IMR-90 (cell line): ENCODE data around the gene TNFSF9. TPM values are rescaled to one million over a fixed set of nuclear protein-coding genes. Genes with fewer than 3 reads are reported as not detected.

Experiments used
- ATAC-seq: fragments of 200-7000 bp; cut with Tn5 transposase; 2 replicates; pipeline ENCODE4 v1.9.1; 2020; ENCODE audit warnings: low read depth, mild to moderate bottlenecking, moderate library complexity
- BruUV-seq: library from RNA; stranded (reverse); fragments of 400-500 nt; replicated peaks from 2 replicates; lab custom pipeline; 2021; lab: Mats Ljungman, UMichigan
- CTCF ChIA-PET: fragments of 300-600 bp; formaldehyde crosslinking; extraction: SDS; loops from one replicate; lab custom pipeline; 2021; ENCODE audit warnings: antibody characterized with exemption; lab: Yijun Ruan, JAX
- POLR2A ChIA-PET: fragments of 300-600 bp; sonication (Branson Sonifier 250); formaldehyde crosslinking; loops from one replicate; lab custom pipeline; 2022; ENCODE audit warnings: antibody characterized with exemption; ENCODE audit not compliant: unreplicated experiment; lab: Charles Lee
- DNase-seq: peaks from one replicate; pipeline ENCODE4 v3.0.0; 2013
- H2AFZ ChIP-seq: replicated peaks from 2 replicates; pipeline ENCODE3; 2013; ENCODE audit warnings: low read length, mild to moderate bottlenecking; ENCODE audit not compliant: poor library complexity
- H2AK5ac ChIP-seq: 2 replicates; pipeline ENCODE4 v1.6.1; 2013; ENCODE audit warnings: low read depth, low read length, inconsistent platforms
- H2AK9ac ChIP-seq: replicated peaks from 2 replicates; pipeline ENCODE3; 2013; ENCODE audit warnings: mild to moderate bottlenecking, low read depth, low read length, moderate library complexity; ENCODE audit not compliant: poor library complexity
- H2BK120ac ChIP-seq: 2 replicates; pipeline ENCODE4 v1.6.1; 2013; ENCODE audit warnings: low read depth, low read length, inconsistent platforms
- H2BK15ac ChIP-seq: 3 replicates; pipeline ENCODE4 v1.6.1; 2013; ENCODE audit warnings: low read depth, low read length, inconsistent platforms
- H2BK20ac ChIP-seq: 2 replicates; pipeline ENCODE4 v1.6.1; 2013; ENCODE audit warnings: low read depth, mild to moderate bottlenecking, inconsistent platforms, low read length, moderate library complexity
- H2BK5ac ChIP-seq: 2 replicates; pipeline ENCODE4 v1.6.1; 2013; ENCODE audit warnings: mild to moderate bottlenecking, low read depth, low read length, inconsistent platforms; ENCODE audit not compliant: poor library complexity, severe bottlenecking
- H3K14ac ChIP-seq: replicated peaks from 2 replicates; pipeline ENCODE4 v1.6.1; 2013; ENCODE audit warnings: low read depth, low read length, inconsistent platforms
- H3K18ac ChIP-seq: 2 replicates; pipeline ENCODE4 v1.6.1; 2013; ENCODE audit warnings: low read depth, low read length, control low read depth
- H3K23ac ChIP-seq: 2 replicates; pipeline ENCODE4 v1.6.1; 2013; ENCODE audit warnings: low read depth, low read length, inconsistent platforms
- H3K27ac ChIP-seq: 2 replicates; pipeline ENCODE4 v1.5.1; 2013; ENCODE audit warnings: mild to moderate bottlenecking, control low read depth, low read length; ENCODE audit not compliant: insufficient read depth
- H3K27me3 ChIP-seq: 2 replicates; pipeline ENCODE4 v1.6.1; 2013; ENCODE audit warnings: low read length; ENCODE audit not compliant: control insufficient read depth, insufficient read depth
- H3K36me3 ChIP-seq: 2 replicates; pipeline ENCODE4 v1.6.1; 2013; ENCODE audit warnings: low read length, mixed read lengths; ENCODE audit not compliant: control insufficient read depth, insufficient read depth
- H3K4ac ChIP-seq: 2 replicates; pipeline ENCODE4 v1.6.1; 2013; ENCODE audit warnings: low read depth, low read length, inconsistent platforms
- H3K4me1 ChIP-seq: 2 replicates; pipeline ENCODE4 v1.6.1; 2013; ENCODE audit warnings: low read length, mixed read lengths; ENCODE audit not compliant: control insufficient read depth, insufficient read depth
- H3K4me2 ChIP-seq: 2 replicates; pipeline ENCODE4 v1.6.1; 2013; ENCODE audit warnings: low read depth, mild to moderate bottlenecking, control low read depth, low read length, moderate library complexity
- H3K4me3 ChIP-seq: 2 replicates; pipeline ENCODE4 v1.5.1; 2013; ENCODE audit warnings: low read depth, mild to moderate bottlenecking, control low read depth, low read length, moderate library complexity; ENCODE audit not compliant: insufficient read depth
- H3K56ac ChIP-seq: 2 replicates; pipeline ENCODE4 v1.6.1; 2013; ENCODE audit warnings: low read length, inconsistent platforms; ENCODE audit not compliant: insufficient read depth; ENCODE audit errors: extremely low read depth
- H3K79me1 ChIP-seq, 2 experiments: 2 replicates each; pipeline ENCODE4 v1.6.1; 2013; ENCODE audit warnings: low read length in 2 of 2, inconsistent platforms in 1 of 2, low read depth in 1 of 2
- H3K9ac ChIP-seq: 2 replicates; pipeline ENCODE4 v1.6.1; 2013; ENCODE audit warnings: low read depth, low read length, control low read depth
- H3K9me1 ChIP-seq: 2 replicates; pipeline ENCODE4 v1.6.1; 2013; ENCODE audit warnings: low read length, inconsistent platforms; ENCODE audit not compliant: insufficient read depth
- H3K9me3 ChIP-seq: 2 replicates; pipeline ENCODE4 v1.6.1; 2013; ENCODE audit warnings: low read length; ENCODE audit not compliant: control insufficient read depth, insufficient read depth
- H4K20me1 ChIP-seq: 2 replicates; pipeline ENCODE4 v1.6.1; 2013; ENCODE audit warnings: low read length, inconsistent platforms; ENCODE audit not compliant: insufficient read depth
- H4K5ac ChIP-seq: 2 replicates; pipeline ENCODE4 v1.6.1; 2013; ENCODE audit warnings: mild to moderate bottlenecking, low read depth, low read length, control low read depth
- H4K8ac ChIP-seq, 2 experiments: 2 replicates each; pipeline ENCODE4 v1.6.1; 2013; ENCODE audit warnings: low read depth in 2 of 2, low read length in 2 of 2, control low read depth in 1 of 2, inconsistent platforms in 1 of 2
- H4K91ac ChIP-seq: 2 replicates; pipeline ENCODE4 v1.6.1; 2013; ENCODE audit warnings: low read depth, low read length, inconsistent platforms; ENCODE audit not compliant: insufficient read depth
- BHLHE40 ChIP-seq: fragments of 150-350 bp; IDR thresholded peaks from 2 replicates; pipeline ENCODE4 v1.6.1; 2016; ENCODE audit warnings: mild to moderate bottlenecking, low read depth, low read length
- CEBPB ChIP-seq: IDR thresholded peaks from 2 replicates; pipeline ENCODE4 v1.6.1; 2012; ENCODE audit warnings: low read depth, low read length, improper control_type of control experiment
- CHD1 ChIP-seq: IDR thresholded peaks from 2 replicates; pipeline ENCODE4 v1.6.1; 2012; ENCODE audit warnings: low read depth, low read length, improper control_type of control experiment
- FOS ChIP-seq: fragments of 150-350 bp; IDR thresholded peaks from 2 replicates; pipeline ENCODE4 v1.6.1; 2016; ENCODE audit warnings: low read depth, low read length
- MXI1 ChIP-seq: IDR thresholded peaks from 2 replicates; pipeline ENCODE4 v1.6.1; 2012; ENCODE audit warnings: low read depth, mild to moderate bottlenecking, low read length, moderate library complexity, borderline replicate concordance
- NFE2L2 ChIP-seq: fragments of 150-350 bp; IDR thresholded peaks from 2 replicates; pipeline ENCODE4 v1.6.1; 2016; ENCODE audit warnings: low read depth, mild to moderate bottlenecking, low read length
- POLR2A ChIP-seq: IDR thresholded peaks from 2 replicates; pipeline ENCODE4 v1.6.1; 2012; ENCODE audit warnings: mild to moderate bottlenecking, low read depth, low read length
- RCOR1 ChIP-seq: IDR thresholded peaks from 2 replicates; pipeline ENCODE4 v1.6.1; 2012; ENCODE audit warnings: mild to moderate bottlenecking, low read length, improper control_type of control experiment; ENCODE audit not compliant: insufficient replicate concordance
- RFX5 ChIP-seq: IDR thresholded peaks from 2 replicates; pipeline ENCODE4 v1.8.0; 2012; ENCODE audit warnings: low read depth, mild to moderate bottlenecking, low read length, moderate library complexity
- SMC3 ChIP-seq: fragments of 150-350 bp; IDR thresholded peaks from 2 replicates; pipeline ENCODE4 v1.6.1; 2016; ENCODE audit warnings: low read depth, mild to moderate bottlenecking, antibody characterized with exemption, low read length, moderate library complexity
- WGBS, 2 experiments: methylation state at CpG; one replicate each; pipeline versions ENCODE4 v1.1.5 to v1.1.7; 2013; ENCODE audit warnings: missing lambda C conversion rate in 2 of 2; ENCODE audit not compliant: insufficient read length in 1 of 2; ENCODE audit errors: extremely low coverage in 2 of 2; 5-methylcytosine and 5-hydroxymethylcytosine counted together
- dilution Hi-C: fragments of 300-500 bp; cut with HindIII; formaldehyde crosslinking; loops from one replicate; pipeline ENCODE4 v1.14.3; 2018; ENCODE audit warnings: low sequenced_read_pairs; ENCODE audit not compliant: unreplicated experiment
- in situ Hi-C: fragments of 300-500 bp; cut with MboI; formaldehyde crosslinking; loops from 3 replicates; pipeline ENCODE4 v1.14.3; 2019; ENCODE audit warnings: low sequenced_read_pairs, inconsistent platforms, mixed read lengths
- intact Hi-C: fragments of 100-400 bp; cut with micrococcal nuclease; formaldehyde crosslinking; loops from 2 replicates; pipeline ENCODE4 v1.10.0; 2022
- polyA plus RNA-seq, 3 experiments: library from polyadenylated mRNA; depleted of rRNA; stranded (reverse); fragments of >200 nt; gene quantifications; 2 replicates each; pipeline ENCODE4 v1.2.3, GENCODE V29; 2012; ENCODE audit warnings: low replicate concordance in 1 of 3
- total RNA-seq: library from RNA; depleted of rRNA; stranded (reverse); fragments of >200 nt; gene quantifications from 2 replicates; pipeline ENCODE4 v1.2.3, GENCODE V29; 2012
- TF ChIP-seq, protein P1 (sequence below): fragments of 150-350 bp; IDR thresholded peaks from 2 replicates; pipeline ENCODE4 v1.6.1; 2016; ENCODE audit warnings: low read depth, mild to moderate bottlenecking, low read length, moderate library complexity, borderline replicate concordance
- TF ChIP-seq, protein P2 (sequence below): fragments of 150-350 bp; IDR thresholded peaks from 2 replicates; pipeline ENCODE4 v1.6.1; 2017; ENCODE audit warnings: mild to moderate bottlenecking, antibody characterized with exemption, low read length, low read depth

TNFSF9 gene
- total and polyA plus RNA-seq, 2 of the 4 experiments (the other 2 are of a cell fraction), result 0.10 TPM; not detected in 1

DNA sequence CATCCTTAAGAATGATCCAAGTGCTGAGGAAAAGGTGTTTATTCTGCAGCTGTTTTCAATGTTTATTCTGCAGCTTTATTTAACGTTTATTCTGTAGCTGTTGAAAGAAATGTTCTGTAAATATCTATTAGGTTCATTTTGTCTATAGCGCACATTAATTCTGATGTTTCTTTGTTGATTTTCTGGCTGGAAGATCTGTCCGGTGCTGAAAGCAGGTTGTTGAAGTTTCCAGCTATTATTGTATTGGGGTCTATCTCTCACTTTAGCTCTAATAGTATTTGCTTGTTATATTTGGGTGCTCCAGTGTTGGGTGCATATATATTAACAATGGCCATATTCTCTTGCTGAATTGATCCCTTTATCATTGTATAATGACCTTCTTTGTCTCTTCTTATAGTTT lies 39.9 kb downstream of the TNFSF9 start:
- H2BK20ac ChIP-seq, result no peak overlapping the region
- no peak overlapping the region for H3K27ac ChIP-seq
- TF ChIP-seq CEBPB (no peak), POLR2A (no peak), BHLHE40 (no peak), FOS (no peak), MXI1 (no peak), RCOR1 (no peak), RFX5 (no peak), CHD1 (no peak), SMC3 (no peak), NFE2L2 (no peak)
- TF ChIP-seq, protein P1, sequence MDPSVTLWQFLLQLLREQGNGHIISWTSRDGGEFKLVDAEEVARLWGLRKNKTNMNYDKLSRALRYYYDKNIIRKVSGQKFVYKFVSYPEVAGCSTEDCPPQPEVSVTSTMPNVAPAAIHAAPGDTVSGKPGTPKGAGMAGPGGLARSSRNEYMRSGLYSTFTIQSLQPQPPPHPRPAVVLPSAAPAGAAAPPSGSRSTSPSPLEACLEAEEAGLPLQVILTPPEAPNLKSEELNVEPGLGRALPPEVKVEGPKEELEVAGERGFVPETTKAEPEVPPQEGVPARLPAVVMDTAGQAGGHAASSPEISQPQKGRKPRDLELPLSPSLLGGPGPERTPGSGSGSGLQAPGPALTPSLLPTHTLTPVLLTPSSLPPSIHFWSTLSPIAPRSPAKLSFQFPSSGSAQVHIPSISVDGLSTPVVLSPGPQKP, result no peak
- TF ChIP-seq, protein P2, sequence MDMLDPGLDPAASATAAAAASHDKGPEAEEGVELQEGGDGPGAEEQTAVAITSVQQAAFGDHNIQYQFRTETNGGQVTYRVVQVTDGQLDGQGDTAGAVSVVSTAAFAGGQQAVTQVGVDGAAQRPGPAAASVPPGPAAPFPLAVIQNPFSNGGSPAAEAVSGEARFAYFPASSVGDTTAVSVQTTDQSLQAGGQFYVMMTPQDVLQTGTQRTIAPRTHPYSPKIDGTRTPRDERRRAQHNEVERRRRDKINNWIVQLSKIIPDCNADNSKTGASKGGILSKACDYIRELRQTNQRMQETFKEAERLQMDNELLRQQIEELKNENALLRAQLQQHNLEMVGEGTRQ, result no peak
- WGBS, 2 experiments, result no CpG with 5 or more reads among the region's 3 CpGs
- POLR2A ChIA-PET, result no interaction called here
- H3K4me1 ChIP-seq, result no peaks in the 10 kb centered on the region
- H2AK5ac ChIP-seq, result no peak overlapping the region
- H4K20me1 ChIP-seq, result no peaks in the 10 kb centered on the region
- H2AFZ ChIP-seq, result no peak overlapping the region
- H4K5ac ChIP-seq, result no peak overlapping the region
- no peak for ATAC-seq
- no peaks in the 10 kb centered on the region for H3K9me1 ChIP-seq
- no peak overlapping the region for H2BK15ac ChIP-seq
- H2BK120ac ChIP-seq, result no peak overlapping the region
- BruUV-seq, result no TSS peak
- H3K9ac ChIP-seq, result no peak overlapping the region
- no peak overlapping the region for H3K4me2 ChIP-seq
- H3K27me3 ChIP-seq, result no peaks in the 10 kb centered on the region
- no peak overlapping the region for H3K56ac ChIP-seq
- no peak overlapping the region for H3K4ac ChIP-seq
- in situ Hi-C loops (no loop called here), dilution Hi-C loops (no loop called here), intact Hi-C loops (no loop called here)
- no peak overlapping the region for H2BK5ac ChIP-seq
- H3K14ac ChIP-seq, result no peak overlapping the region
- H3K36me3 ChIP-seq, result no peaks in the 10 kb centered on the region
- H2AK9ac ChIP-seq, result no peak overlapping the region
- H4K8ac ChIP-seq, result no peak overlapping the region
- H3K23ac ChIP-seq, result no peak overlapping the region
- H3K79me1 ChIP-seq, result no peaks in the 10 kb centered on the region
- no peak overlapping the region for H3K4me3 ChIP-seq
- H4K91ac ChIP-seq, result no peak overlapping the region
- H3K18ac ChIP-seq, result no peak overlapping the region
- 0 out of 2 replicates have a peak, but pooled peaks cover 2% of the 10 kb centered on the region for H3K9me3 ChIP-seq
- DNase-seq, result no peak
- CTCF ChIA-PET, result no interaction called here
